MM.1S (cell line): ENCODE data around the gene OR1J2.

Experiments used
- DNase-seq: peaks from one replicate; pipeline ENCODE4 v3.0.0-alpha.2; 2015
- H2AFZ ChIP-seq: fragments of 300-600 bp; sonication (generic); 2 replicates; pipeline ENCODE4 v1.6.0; 2016; ENCODE audit warnings: antibody characterized with exemption, low read length
- H3F3A ChIP-seq: fragments of 300-600 bp; sonication (generic); 2 replicates; pipeline ENCODE4 v1.6.1; 2016; ENCODE audit warnings: mild to moderate bottlenecking, antibody characterized with exemption, low read length, moderate library complexity, mixed read lengths; ENCODE audit not compliant: insufficient read depth
- H3K27ac ChIP-seq: fragments of 300-600 bp; sonication (generic); 2 replicates; pipeline ENCODE4 v1.5.1; 2016; ENCODE audit warnings: mild to moderate bottlenecking, low read length
- H3K27me3 ChIP-seq: fragments of 300-600 bp; sonication (generic); replicated peaks from 2 replicates; pipeline ENCODE4 v1.6.0; 2016; ENCODE audit warnings: low read length; ENCODE audit not compliant: insufficient read depth
- H3K36me3 ChIP-seq: fragments of 300-600 bp; sonication (generic); replicated peaks from 2 replicates; pipeline ENCODE4 v1.6.1; 2016; ENCODE audit warnings: mild to moderate bottlenecking, low read length, mixed read lengths; ENCODE audit not compliant: insufficient read depth
- H3K4me1 ChIP-seq: fragments of 300-600 bp; sonication (generic); 2 replicates; pipeline ENCODE4 v1.6.1; 2016; ENCODE audit warnings: low read length, mixed read lengths
- H3K4me2 ChIP-seq: fragments of 300-600 bp; sonication (generic); 2 replicates; pipeline ENCODE4 v1.6.0; 2016; ENCODE audit warnings: low read depth, low read length
- H3K4me3 ChIP-seq: fragments of 300-600 bp; sonication (generic); 2 replicates; pipeline ENCODE4 v1.5.1; 2016; ENCODE audit warnings: low read length, mixed read lengths
- H3K79me2 ChIP-seq: fragments of 300-600 bp; sonication (generic); 2 replicates; pipeline ENCODE4 v1.6.1; 2016; ENCODE audit warnings: mixed run types, low read length, mixed read lengths
- H3K9ac ChIP-seq: fragments of 300-600 bp; sonication (generic); 2 replicates; pipeline ENCODE4 v1.6.1; 2016; ENCODE audit warnings: low read length, mixed read lengths
- H3K9me2 ChIP-seq: fragments of 300-600 bp; sonication (generic); replicated peaks from 2 replicates; pipeline ENCODE4 v1.6.1; 2016; ENCODE audit warnings: mild to moderate bottlenecking, low read length, mixed read lengths; ENCODE audit not compliant: insufficient read depth
- H3K9me3 ChIP-seq: fragments of 300-600 bp; sonication (generic); replicated peaks from 2 replicates; pipeline ENCODE4 v1.6.1; 2016; ENCODE audit warnings: mild to moderate bottlenecking, low read length, mixed read lengths; ENCODE audit not compliant: insufficient read depth
- H4K20me1 ChIP-seq: fragments of 300-600 bp; sonication (generic); 2 replicates; pipeline ENCODE4 v1.6.1; 2016; ENCODE audit warnings: mild to moderate bottlenecking, low read length, moderate library complexity, mixed read lengths; ENCODE audit not compliant: insufficient read depth
- CTCF ChIP-seq: fragments of 300-600 bp; sonication (generic); IDR thresholded peaks from 2 replicates; pipeline ENCODE4 v1.5.1; 2016; ENCODE audit warnings: antibody characterized with exemption, low read length, mixed read lengths
- EZH2 ChIP-seq: fragments of 300-600 bp; sonication (generic); optimal IDR thresholded peaks from 2 replicates; pipeline ENCODE3; 2017; ENCODE audit warnings: low read depth, mild to moderate bottlenecking, antibody characterized with exemption, low read length, mixed read lengths
- EZH2phosphoT487 ChIP-seq: fragments of 300-600 bp; sonication (generic); IDR thresholded peaks from 2 replicates; pipeline ENCODE4 v1.6.1; 2018; ENCODE audit warnings: antibody characterized with exemption, low read length

Gene OR1J2

GRCh38 chr9:122466456-122466855, 44.1 kb upstream of the OR1J2 start:
- Histone ChIP-seq H2AFZ (no peak overlapping the region), H3K9me2 (no peaks in the 10 kb centered on the region), H4K20me1 (no peaks in the 10 kb centered on the region), H3K36me3 (no peaks in the 10 kb centered on the region), H3K27ac (no peak overlapping the region), H3F3A (no peaks in the 10 kb centered on the region), H3K4me1 (peaks cover 7% of the 10 kb centered on the region; the same call in 1 of the 2 replicates), H3K4me3 (no peak overlapping the region), H3K27me3 (no peaks in the 10 kb centered on the region), H3K4me2 (no peak overlapping the region), H3K79me2 (0 out of 2 replicates have a peak, but pooled peaks cover 3% of the 10 kb centered on the region), H3K9ac (no peak overlapping the region), H3K9me3 (no peaks in the 10 kb centered on the region)
- TF ChIP-seq EZH2phosphoT487 = no peak
- no peak for TF ChIP-seq EZH2
- no peak for TF ChIP-seq CTCF
- DNase-seq = no peak

DNA sequence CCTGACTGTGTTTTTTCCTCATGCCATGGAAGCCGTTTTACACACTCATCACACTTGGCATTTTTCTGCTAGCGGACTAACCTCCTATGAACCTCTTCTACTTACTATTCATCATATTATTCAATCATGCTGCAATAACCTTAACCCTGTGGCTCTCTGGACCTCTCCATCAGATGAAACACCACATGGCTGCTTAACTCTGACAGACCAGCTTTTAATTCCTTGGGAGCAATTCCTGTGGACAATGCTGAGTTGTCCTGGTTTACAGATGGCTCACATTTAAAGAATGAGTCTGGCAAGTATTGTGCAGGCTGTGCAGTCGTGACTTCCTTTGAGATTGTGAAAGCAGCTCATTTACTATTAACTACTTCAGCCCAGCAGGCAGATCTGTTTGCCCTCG, 41.9 kb upstream of the OR1J2 start:
- H3K27ac ChIP-seq = no peak overlapping the region
- TF ChIP-seq CTCF = no peak
- no peak for TF ChIP-seq EZH2phosphoT487
- TF ChIP-seq EZH2 = no peak
- H4K20me1 ChIP-seq = no peaks in the 10 kb centered on the region
- peaks cover 7% of the 10 kb centered on the region; the same call in 1 of the 2 replicates for H3K4me1 ChIP-seq
- no peaks in the 10 kb centered on the region for H3K36me3 ChIP-seq
- H3K4me3 ChIP-seq = no peak overlapping the region
- no peak for DNase-seq
- no peaks in the 10 kb centered on the region for H3K9me2 ChIP-seq
- H3K4me2 ChIP-seq = no peak overlapping the region
- no peak overlapping the region for H3K9ac ChIP-seq
- H3K27me3 ChIP-seq = no peaks in the 10 kb centered on the region
- 0 out of 2 replicates have a peak, but pooled peaks cover 3% of the 10 kb centered on the region for H3K79me2 ChIP-seq
- no peaks in the 10 kb centered on the region for H3F3A ChIP-seq
- H2AFZ ChIP-seq = no peak overlapping the region
- H3K9me3 ChIP-seq = no peaks in the 10 kb centered on the region

- H3F3A ChIP-seq = no peaks in the 10 kb centered on the region
- no peaks in the 10 kb centered on the region for H3K9me2 ChIP-seq
- H3K4me2 ChIP-seq = no peak overlapping the region
- no peaks in the 10 kb centered on the region for H3K27me3 ChIP-seq
- no peaks in the 10 kb centered on the region for H4K20me1 ChIP-seq
- no peak overlapping the region for H2AFZ ChIP-seq
- no peak overlapping the region for H3K4me3 ChIP-seq
- TF ChIP-seq EZH2phosphoT487 (no peak), CTCF (no peak)
- DNase-seq = no peak
- H3K27ac ChIP-seq = no peak overlapping the region
- no peaks in the 10 kb centered on the region for H3K36me3 ChIP-seq
- H3K9me3 ChIP-seq = no peaks in the 10 kb centered on the region
- no peaks in the 10 kb centered on the region for H3K79me2 ChIP-seq
- H3K4me1 ChIP-seq = no peaks in the 10 kb centered on the region
- no peak overlapping the region for H3K9ac ChIP-seq
These were observed 36.0 kb upstream of the OR1J2 start for GRCh38 chr9:122474561-122474960.
